Measurements from ENCODE around the gene KDM2A. TPM values are rescaled to one million over a fixed set of nuclear protein-coding genes. Genes with fewer than 3 reads are reported as not detected.

Gene KDM2A
- total RNA-seq, 4 donors from 2014 or later, result 48.2 to 94.9 (median 73.5) TPM

DNA sequence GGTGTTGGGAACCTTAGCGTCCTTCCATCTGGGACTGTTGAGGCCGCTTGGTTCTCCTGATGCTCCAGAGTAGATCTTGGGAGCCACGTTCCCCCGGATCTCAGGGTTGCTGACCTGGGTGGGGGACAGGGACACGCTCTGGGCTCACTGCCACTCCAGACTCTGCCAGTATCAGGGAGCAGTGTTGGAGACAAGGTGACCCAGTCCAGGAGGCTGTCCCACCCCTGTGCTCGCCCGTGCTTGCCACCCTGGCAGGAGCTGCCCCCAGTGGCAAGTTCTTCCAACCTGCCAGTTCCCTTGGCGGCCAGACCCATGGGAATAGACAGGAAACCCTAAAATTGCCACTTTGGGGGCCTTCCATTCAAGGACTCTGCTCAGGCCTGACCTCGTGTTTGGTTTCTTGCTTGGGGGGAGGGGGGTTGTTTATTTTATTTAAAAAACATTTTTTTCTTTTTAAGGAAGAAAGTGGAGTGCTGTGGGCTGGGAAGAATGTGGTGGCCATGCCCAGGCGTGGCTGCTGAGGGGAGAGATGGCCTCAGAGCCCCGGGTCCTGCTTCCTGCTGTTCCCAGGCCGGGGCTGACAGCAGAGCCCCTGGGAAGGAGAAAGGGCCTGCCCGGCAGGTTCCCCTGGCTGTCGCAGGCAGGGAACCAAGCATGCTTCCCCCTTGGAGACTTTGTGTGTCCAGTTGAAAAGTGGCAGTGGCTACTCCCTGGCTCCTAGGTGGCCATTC lies 154.4 kb downstream of the KDM2A start:
- peaks cover 11 to 47% of the 10 kb centered on the region in 2 donors for H3K4me1 ChIP-seq
- TF ChIP-seq CTCF (IDR thresholded peaks at IDR 0.05) (no peak), POLR2A (IDR thresholded peaks at IDR 0.05) (no peak)
- no peak overlapping the region for H3K4me3 ChIP-seq
- H3K27ac ChIP-seq, result peak overlapping the region; percentile 28 to 88
- peak; percentile 14 to 16 for DNase-seq
- intact Hi-C loops (cut with DNase I; ENCODE audit: low total_unique reads), result no loop called here
- H3K36me3 ChIP-seq, result no peaks in the 10 kb centered on the region
- no peaks in the 10 kb centered on the region for H3K9me3 ChIP-seq
- H3K27me3 ChIP-seq, result no peaks in the 10 kb centered on the region

- H3K36me3 ChIP-seq, result no peaks in the 10 kb centered on the region
- no peak for TF ChIP-seq CTCF (IDR thresholded peaks at IDR 0.05)
- TF ChIP-seq POLR2A (IDR thresholded peaks at IDR 0.05), result no peak
- H3K27ac ChIP-seq, result peak overlapping the region; percentile 85 to 88
- H3K9me3 ChIP-seq, result no peaks in the 10 kb centered on the region
- peaks cover 4 to 35% of the 10 kb centered on the region in 2 donors for H3K4me1 ChIP-seq
- DNase-seq, result peak; percentile 41 to 52
- no peaks in the 10 kb centered on the region for H3K27me3 ChIP-seq
- intact Hi-C loops (cut with DNase I; ENCODE audit: low total_unique reads), result no loop called here
- no peak overlapping the region for H3K4me3 ChIP-seq
These were observed 155.9 kb downstream of the KDM2A start for GRCh38 chr11:67274768-67275605.

GRCh38 chr11:67275606-67276409 lies 156.7 kb downstream of the KDM2A start:
- DNase-seq, result peak in 1 of 2 donors; percentile 15
- Histone ChIP-seq H3K27me3 (no peaks in the 10 kb centered on the region), H3K4me3 (no peak overlapping the region), H3K4me1 (peaks cover 4 to 35% of the 10 kb centered on the region in 2 donors), H3K9me3 (no peaks in the 10 kb centered on the region), H3K27ac (peak overlapping the region; percentile 85 to 88), H3K36me3 (no peaks in the 10 kb centered on the region)
- TF ChIP-seq POLR2A (IDR thresholded peaks at IDR 0.05) (no peak), CTCF (IDR thresholded peaks at IDR 0.05) (no peak)
- intact Hi-C loops (cut with DNase I; ENCODE audit: low total_unique reads), result no loop called here

- H3K27me3 ChIP-seq, result no peaks in the 10 kb centered on the region
- no peaks in the 10 kb centered on the region for H3K36me3 ChIP-seq
- intact Hi-C loops (cut with DNase I; ENCODE audit: low total_unique reads), result no loop called here
- H3K9me3 ChIP-seq, result no peaks in the 10 kb centered on the region
- peak in 1 of 4 experiments; percentile 36 for TF ChIP-seq CTCF (IDR thresholded peaks at IDR 0.05)
- TF ChIP-seq POLR2A (IDR thresholded peaks at IDR 0.05), result no peak
- peak overlapping the region; percentile 85 to 88 for H3K27ac ChIP-seq
- peaks cover 1 to 35% of the 10 kb centered on the region in 2 donors for H3K4me1 ChIP-seq
- H3K4me3 ChIP-seq, result no peak overlapping the region
- DNase-seq, result peak in 1 of 2 donors; percentile 57
These were observed 157.7 kb downstream of the KDM2A start for GRCh38 chr11:67276781-67277230.

Measured in uterus (tissue), 4 donors.